IMR-90 (cell line): Measurements from ENCODE around the gene ORAI1. TPM values are rescaled to one million over a fixed set of nuclear protein-coding genes. Genes with fewer than 3 reads are reported as not detected.

Source experiments
- ATAC-seq: fragments of 200-7000 bp; cut with Tn5 transposase; 2 replicates; pipeline ENCODE4 v1.9.1; 2020; ENCODE audit warnings: low read depth, mild to moderate bottlenecking, moderate library complexity
- BruUV-seq: library from RNA; stranded (reverse); fragments of 400-500 nt; replicated peaks from 2 replicates; lab custom pipeline; 2021; lab: Mats Ljungman, UMichigan
- CTCF ChIA-PET: fragments of 300-600 bp; formaldehyde crosslinking; extraction: SDS; loops from one replicate; lab custom pipeline; 2021; ENCODE audit warnings: antibody characterized with exemption; lab: Yijun Ruan, JAX
- POLR2A ChIA-PET: fragments of 300-600 bp; sonication (Branson Sonifier 250); formaldehyde crosslinking; loops from one replicate; lab custom pipeline; 2022; ENCODE audit warnings: antibody characterized with exemption; ENCODE audit not compliant: unreplicated experiment; lab: Charles Lee
- DNase-seq: peaks from one replicate; pipeline ENCODE4 v3.0.0; 2013
- H2AFZ ChIP-seq: replicated peaks from 2 replicates; pipeline ENCODE3; 2013; ENCODE audit warnings: low read length, mild to moderate bottlenecking; ENCODE audit not compliant: poor library complexity
- H2AK5ac ChIP-seq: 2 replicates; pipeline ENCODE4 v1.6.1; 2013; ENCODE audit warnings: low read depth, low read length, inconsistent platforms
- H2AK9ac ChIP-seq: replicated peaks from 2 replicates; pipeline ENCODE3; 2013; ENCODE audit warnings: mild to moderate bottlenecking, low read depth, low read length, moderate library complexity; ENCODE audit not compliant: poor library complexity
- H2BK120ac ChIP-seq: 2 replicates; pipeline ENCODE4 v1.6.1; 2013; ENCODE audit warnings: low read depth, low read length, inconsistent platforms
- H2BK15ac ChIP-seq: 3 replicates; pipeline ENCODE4 v1.6.1; 2013; ENCODE audit warnings: low read depth, low read length, inconsistent platforms
- H2BK20ac ChIP-seq: 2 replicates; pipeline ENCODE4 v1.6.1; 2013; ENCODE audit warnings: low read depth, mild to moderate bottlenecking, inconsistent platforms, low read length, moderate library complexity
- H2BK5ac ChIP-seq: 2 replicates; pipeline ENCODE4 v1.6.1; 2013; ENCODE audit warnings: mild to moderate bottlenecking, low read depth, low read length, inconsistent platforms; ENCODE audit not compliant: poor library complexity, severe bottlenecking
- H3K14ac ChIP-seq: replicated peaks from 2 replicates; pipeline ENCODE4 v1.6.1; 2013; ENCODE audit warnings: low read depth, low read length, inconsistent platforms
- H3K18ac ChIP-seq: 2 replicates; pipeline ENCODE4 v1.6.1; 2013; ENCODE audit warnings: low read depth, low read length, control low read depth
- H3K23ac ChIP-seq: 2 replicates; pipeline ENCODE4 v1.6.1; 2013; ENCODE audit warnings: low read depth, low read length, inconsistent platforms
- H3K27ac ChIP-seq: 2 replicates; pipeline ENCODE4 v1.5.1; 2013; ENCODE audit warnings: mild to moderate bottlenecking, control low read depth, low read length; ENCODE audit not compliant: insufficient read depth
- H3K27me3 ChIP-seq: 2 replicates; pipeline ENCODE4 v1.6.1; 2013; ENCODE audit warnings: low read length; ENCODE audit not compliant: control insufficient read depth, insufficient read depth
- H3K36me3 ChIP-seq: 2 replicates; pipeline ENCODE4 v1.6.1; 2013; ENCODE audit warnings: low read length, mixed read lengths; ENCODE audit not compliant: control insufficient read depth, insufficient read depth
- H3K4ac ChIP-seq: 2 replicates; pipeline ENCODE4 v1.6.1; 2013; ENCODE audit warnings: low read depth, low read length, inconsistent platforms
- H3K4me1 ChIP-seq: 2 replicates; pipeline ENCODE4 v1.6.1; 2013; ENCODE audit warnings: low read length, mixed read lengths; ENCODE audit not compliant: control insufficient read depth, insufficient read depth
- H3K4me2 ChIP-seq: 2 replicates; pipeline ENCODE4 v1.6.1; 2013; ENCODE audit warnings: low read depth, mild to moderate bottlenecking, control low read depth, low read length, moderate library complexity
- H3K4me3 ChIP-seq: 2 replicates; pipeline ENCODE4 v1.5.1; 2013; ENCODE audit warnings: low read depth, mild to moderate bottlenecking, control low read depth, low read length, moderate library complexity; ENCODE audit not compliant: insufficient read depth
- H3K56ac ChIP-seq: 2 replicates; pipeline ENCODE4 v1.6.1; 2013; ENCODE audit warnings: low read length, inconsistent platforms; ENCODE audit not compliant: insufficient read depth; ENCODE audit errors: extremely low read depth
- H3K79me1 ChIP-seq, 2 experiments: 2 replicates each; pipeline ENCODE4 v1.6.1; 2013; ENCODE audit warnings: low read length in 2 of 2, inconsistent platforms in 1 of 2, low read depth in 1 of 2
- H3K9ac ChIP-seq: 2 replicates; pipeline ENCODE4 v1.6.1; 2013; ENCODE audit warnings: low read depth, low read length, control low read depth
- H3K9me1 ChIP-seq: 2 replicates; pipeline ENCODE4 v1.6.1; 2013; ENCODE audit warnings: low read length, inconsistent platforms; ENCODE audit not compliant: insufficient read depth
- H3K9me3 ChIP-seq: 2 replicates; pipeline ENCODE4 v1.6.1; 2013; ENCODE audit warnings: low read length; ENCODE audit not compliant: control insufficient read depth, insufficient read depth
- H4K20me1 ChIP-seq: 2 replicates; pipeline ENCODE4 v1.6.1; 2013; ENCODE audit warnings: low read length, inconsistent platforms; ENCODE audit not compliant: insufficient read depth
- H4K5ac ChIP-seq: 2 replicates; pipeline ENCODE4 v1.6.1; 2013; ENCODE audit warnings: mild to moderate bottlenecking, low read depth, low read length, control low read depth
- H4K8ac ChIP-seq, 2 experiments: 2 replicates each; pipeline ENCODE4 v1.6.1; 2013; ENCODE audit warnings: low read depth in 2 of 2, low read length in 2 of 2, control low read depth in 1 of 2, inconsistent platforms in 1 of 2
- H4K91ac ChIP-seq: 2 replicates; pipeline ENCODE4 v1.6.1; 2013; ENCODE audit warnings: low read depth, low read length, inconsistent platforms; ENCODE audit not compliant: insufficient read depth
- BHLHE40 ChIP-seq: fragments of 150-350 bp; IDR thresholded peaks from 2 replicates; pipeline ENCODE4 v1.6.1; 2016; ENCODE audit warnings: mild to moderate bottlenecking, low read depth, low read length
- CEBPB ChIP-seq: IDR thresholded peaks from 2 replicates; pipeline ENCODE4 v1.6.1; 2012; ENCODE audit warnings: low read depth, low read length, improper control_type of control experiment
- CHD1 ChIP-seq: IDR thresholded peaks from 2 replicates; pipeline ENCODE4 v1.6.1; 2012; ENCODE audit warnings: low read depth, low read length, improper control_type of control experiment
- CTCF ChIP-seq: conservative IDR thresholded peaks from 2 replicates; pipeline ENCODE4 v1.5.1; 2012; ENCODE audit warnings: mild to moderate bottlenecking, low read depth, low read length, improper control_type of control experiment
- ELK1 ChIP-seq: fragments of 150-350 bp; IDR thresholded peaks from 2 replicates; pipeline ENCODE4 v1.6.1; 2016; ENCODE audit warnings: low read depth, mild to moderate bottlenecking, low read length, moderate library complexity, borderline replicate concordance
- FOS ChIP-seq: fragments of 150-350 bp; IDR thresholded peaks from 2 replicates; pipeline ENCODE4 v1.6.1; 2016; ENCODE audit warnings: low read depth, low read length
- MAFK ChIP-seq: IDR thresholded peaks from 2 replicates; pipeline ENCODE4 v1.6.1; 2012; ENCODE audit warnings: low read depth, low read length, improper control_type of control experiment
- MAZ ChIP-seq: IDR thresholded peaks from 2 replicates; pipeline ENCODE4 v1.6.1; 2012; ENCODE audit warnings: low read depth, mild to moderate bottlenecking, low read length, improper control_type of control experiment, moderate library complexity, borderline replicate concordance
- NFE2L2 ChIP-seq: fragments of 150-350 bp; IDR thresholded peaks from 2 replicates; pipeline ENCODE4 v1.6.1; 2016; ENCODE audit warnings: low read depth, mild to moderate bottlenecking, low read length
- POLR2A ChIP-seq: IDR thresholded peaks from 2 replicates; pipeline ENCODE4 v1.6.1; 2012; ENCODE audit warnings: mild to moderate bottlenecking, low read depth, low read length
- RAD21 ChIP-seq: IDR thresholded peaks from 2 replicates; pipeline ENCODE4 v1.6.1; 2012; ENCODE audit warnings: low read length, improper control_type of control experiment
- RCOR1 ChIP-seq: IDR thresholded peaks from 2 replicates; pipeline ENCODE4 v1.6.1; 2012; ENCODE audit warnings: mild to moderate bottlenecking, low read length, improper control_type of control experiment; ENCODE audit not compliant: insufficient replicate concordance
- SMC3 ChIP-seq: fragments of 150-350 bp; IDR thresholded peaks from 2 replicates; pipeline ENCODE4 v1.6.1; 2016; ENCODE audit warnings: low read depth, mild to moderate bottlenecking, antibody characterized with exemption, low read length, moderate library complexity
- WGBS, 2 experiments: methylation state at CpG; one replicate each; pipeline versions ENCODE4 v1.1.5 to v1.1.7; 2013; ENCODE audit warnings: missing lambda C conversion rate in 2 of 2; ENCODE audit not compliant: insufficient read length in 1 of 2; ENCODE audit errors: extremely low coverage in 2 of 2; 5-methylcytosine and 5-hydroxymethylcytosine counted together
- dilution Hi-C: fragments of 300-500 bp; cut with HindIII; formaldehyde crosslinking; loops from one replicate; pipeline ENCODE4 v1.14.3; 2018; ENCODE audit warnings: low sequenced_read_pairs; ENCODE audit not compliant: unreplicated experiment
- in situ Hi-C: fragments of 300-500 bp; cut with MboI; formaldehyde crosslinking; loops from 3 replicates; pipeline ENCODE4 v1.14.3; 2019; ENCODE audit warnings: low sequenced_read_pairs, inconsistent platforms, mixed read lengths
- intact Hi-C: fragments of 100-400 bp; cut with micrococcal nuclease; formaldehyde crosslinking; loops from 2 replicates; pipeline ENCODE4 v1.10.0; 2022
- polyA plus RNA-seq, 3 experiments: library from polyadenylated mRNA; depleted of rRNA; stranded (reverse); fragments of >200 nt; gene quantifications; 2 replicates each; pipeline ENCODE4 v1.2.3, GENCODE V29; 2012; ENCODE audit warnings: low replicate concordance in 1 of 3
- total RNA-seq: library from RNA; depleted of rRNA; stranded (reverse); fragments of >200 nt; gene quantifications from 2 replicates; pipeline ENCODE4 v1.2.3, GENCODE V29; 2012
- TF ChIP-seq, protein P1 (sequence below): fragments of 150-350 bp; IDR thresholded peaks from 2 replicates; pipeline ENCODE4 v1.6.1; 2017; ENCODE audit warnings: mild to moderate bottlenecking, antibody characterized with exemption, low read length, low read depth

ORAI1 gene
- total and polyA plus RNA-seq, 2 of the 4 experiments (the other 2 are of a cell fraction): 3.9 to 22.7 TPM

DNA sequence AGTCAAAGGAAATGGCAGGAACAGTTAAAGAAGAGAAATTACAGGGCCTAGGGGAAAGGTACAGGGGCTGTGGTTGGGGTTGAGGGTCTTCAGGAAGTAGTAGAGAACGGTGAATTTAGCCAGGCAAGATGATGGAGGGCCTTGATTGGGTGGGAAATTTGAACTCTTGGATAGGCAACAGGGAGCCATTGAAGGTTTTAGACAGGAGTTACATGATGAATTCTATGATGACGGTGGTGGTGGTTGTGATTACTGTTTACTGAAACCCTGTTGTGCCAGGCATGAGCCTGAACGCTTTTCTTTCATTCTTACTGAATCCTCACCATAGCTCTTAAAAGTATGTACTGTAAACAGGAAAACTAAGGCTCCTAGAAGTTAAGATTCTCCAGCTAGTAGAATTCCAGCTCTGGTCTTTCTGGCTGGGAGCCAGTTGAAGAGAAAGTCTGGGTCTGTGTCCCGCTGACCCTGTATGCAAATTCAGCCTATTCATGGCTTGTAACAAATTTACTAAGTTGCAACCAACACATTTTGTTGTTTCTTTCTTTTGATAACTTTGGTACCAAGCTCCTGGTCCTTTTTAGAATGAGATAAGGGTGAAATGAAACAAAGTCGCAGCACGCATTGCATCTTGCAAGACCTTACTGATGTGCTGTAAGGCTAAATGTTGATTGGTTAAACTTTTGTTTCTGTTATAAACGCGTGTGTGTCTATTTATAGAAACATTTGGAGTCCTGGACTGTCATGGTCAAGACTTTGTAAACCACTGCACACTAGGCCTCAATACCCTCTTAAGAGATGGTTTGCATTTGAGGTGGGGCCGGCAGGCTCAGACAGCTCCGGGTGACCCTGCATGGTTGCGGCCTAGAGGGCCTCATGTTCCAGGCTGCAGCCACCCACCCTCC, 6.0 kb downstream of the ORAI1 start:
- no TSS peak for BruUV-seq
- peaks cover 19% of the 10 kb centered on the region for H3K9me1 ChIP-seq
- H2AK9ac ChIP-seq: no peak overlapping the region
- H2BK20ac ChIP-seq: no peak overlapping the region
- H2BK15ac ChIP-seq: no peak overlapping the region
- H3K36me3 ChIP-seq: no peaks in the 10 kb centered on the region
- no peak overlapping the region for H4K8ac ChIP-seq
- in situ Hi-C loops: no loop called here
- peak overlapping the region; percentile 8; the same call in 1 of the 2 replicates for H2AK5ac ChIP-seq
- WGBS, 2 experiments: 57% methylated on average over 1 of the region's 11 CpGs; no CpG with 5 or more reads in 1 of the 2 experiments
- DNase-seq (peak; percentile 67), ATAC-seq (peak; percentile 53)
- no peak overlapping the region for H2BK5ac ChIP-seq
- peak overlapping the region; percentile 4; the same call in 1 of the 2 replicates for H3K4me2 ChIP-seq
- ChIA-PET POLR2A (no interaction called here), CTCF (interaction anchor here (0.9 kb wide), 1 partner anchor 80 kb away, joined by 7 read pairs; no protein-coding TSS in a partner anchor)
- peaks cover 24% of the 10 kb centered on the region for H3K4me1 ChIP-seq
- dilution Hi-C loops: no loop called here
- no peak overlapping the region for H3K18ac ChIP-seq
- H3K27me3 ChIP-seq: no peaks in the 10 kb centered on the region
- no peak overlapping the region for H3K9ac ChIP-seq
- intact Hi-C loops: no loop called here
- H3K27ac ChIP-seq: no peak overlapping the region
- H4K91ac ChIP-seq: no peak overlapping the region
- no peak overlapping the region; the same call in 1 of the 2 replicates for H3K23ac ChIP-seq
- H4K20me1 ChIP-seq: peaks cover 11% of the 10 kb centered on the region
- no peaks in the 10 kb centered on the region for H3K9me3 ChIP-seq
- no peak overlapping the region for H2AFZ ChIP-seq
- H3K4me3 ChIP-seq: no peak overlapping the region
- peaks cover 33 to 64% of the 10 kb centered on the region in 2 experiments for H3K79me1 ChIP-seq
- no peak overlapping the region for H3K56ac ChIP-seq
- H3K4ac ChIP-seq: no peak overlapping the region
- H3K14ac ChIP-seq: no peak overlapping the region
- no peak overlapping the region for H4K5ac ChIP-seq
- no peak overlapping the region for H2BK120ac ChIP-seq
- TF ChIP-seq SMC3: no peak
- TF ChIP-seq NFE2L2: no peak
- no peak for TF ChIP-seq FOS
- TF ChIP-seq POLR2A: no peak
- no peak for TF ChIP-seq MAFK
- no peak for TF ChIP-seq RAD21
- TF ChIP-seq CEBPB: no peak
- no peak for TF ChIP-seq ELK1
- TF ChIP-seq RCOR1: no peak
- no peak for TF ChIP-seq BHLHE40
- TF ChIP-seq, protein P1, sequence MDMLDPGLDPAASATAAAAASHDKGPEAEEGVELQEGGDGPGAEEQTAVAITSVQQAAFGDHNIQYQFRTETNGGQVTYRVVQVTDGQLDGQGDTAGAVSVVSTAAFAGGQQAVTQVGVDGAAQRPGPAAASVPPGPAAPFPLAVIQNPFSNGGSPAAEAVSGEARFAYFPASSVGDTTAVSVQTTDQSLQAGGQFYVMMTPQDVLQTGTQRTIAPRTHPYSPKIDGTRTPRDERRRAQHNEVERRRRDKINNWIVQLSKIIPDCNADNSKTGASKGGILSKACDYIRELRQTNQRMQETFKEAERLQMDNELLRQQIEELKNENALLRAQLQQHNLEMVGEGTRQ: no peak
- no peak for TF ChIP-seq MAZ
- TF ChIP-seq CHD1: no peak
- no peak for TF ChIP-seq CTCF
